Fibroblast of skin of back (primary cell): ENCODE measurements around the gene ARTN.

Experiments used
- DNase-seq: peaks from one replicate; pipeline ENCODE4 v3.0.0-alpha.2; 2013

The ARTN gene

DNA sequence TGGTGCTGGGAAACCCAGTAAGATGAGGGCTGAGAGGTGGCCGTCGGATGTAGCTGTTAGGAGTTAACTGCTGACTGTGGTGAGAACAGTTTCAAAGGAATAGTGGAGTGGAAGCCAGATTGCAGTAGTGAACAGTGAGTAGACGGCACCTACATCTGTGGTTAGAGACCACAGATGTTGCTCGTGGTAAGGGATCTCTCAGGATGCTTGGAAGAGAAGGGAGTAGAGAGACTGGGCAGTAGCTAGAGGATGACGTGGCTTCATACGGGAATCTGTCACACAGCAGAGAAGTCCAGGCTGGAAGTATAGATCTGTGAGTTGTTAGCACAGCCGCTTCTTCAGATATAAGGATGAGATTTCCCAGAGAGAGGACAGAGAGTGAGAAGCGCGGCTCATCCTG, 7.8 kb upstream of the ARTN start:
- DNase-seq = no peak

DNA sequence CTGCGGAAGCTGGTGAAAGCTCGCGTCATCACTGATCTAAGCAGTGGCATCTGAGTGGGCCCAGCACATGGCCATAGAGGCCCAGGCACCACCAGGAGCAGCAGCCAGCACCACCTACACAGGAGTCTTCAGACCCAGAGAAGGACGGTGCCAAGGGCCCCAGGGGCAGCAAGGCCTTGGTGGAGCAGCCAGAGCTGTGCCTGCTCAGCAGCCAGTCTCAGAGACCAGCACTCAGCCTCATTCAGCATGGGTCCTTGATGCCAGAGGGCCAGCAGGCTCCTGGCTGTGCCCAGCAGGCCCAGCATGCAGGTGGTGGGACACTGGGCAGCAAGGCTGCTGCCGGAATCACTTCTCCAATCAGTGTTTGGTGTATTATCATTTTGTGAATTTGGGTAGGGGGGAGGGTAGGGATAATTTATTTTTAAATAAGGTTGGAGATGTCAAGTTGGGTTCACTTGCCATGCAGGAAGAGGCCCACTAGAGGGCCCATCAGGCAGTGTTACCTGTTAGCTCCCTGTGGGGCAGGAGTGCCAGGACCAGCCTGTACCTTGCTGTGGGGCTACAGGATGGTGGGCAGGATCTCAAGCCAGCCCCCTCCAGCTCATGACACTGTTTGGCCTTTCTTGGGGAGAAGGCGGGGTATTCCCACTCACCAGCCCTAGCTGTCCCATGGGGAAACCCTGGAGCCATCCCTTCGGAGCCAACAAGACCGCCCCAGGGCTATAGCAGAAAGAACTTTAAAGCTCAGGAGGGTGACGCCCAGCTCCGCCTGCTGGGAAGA, 3.2 kb upstream of the ARTN start:
- DNase-seq = peak; percentile 41

DNA sequence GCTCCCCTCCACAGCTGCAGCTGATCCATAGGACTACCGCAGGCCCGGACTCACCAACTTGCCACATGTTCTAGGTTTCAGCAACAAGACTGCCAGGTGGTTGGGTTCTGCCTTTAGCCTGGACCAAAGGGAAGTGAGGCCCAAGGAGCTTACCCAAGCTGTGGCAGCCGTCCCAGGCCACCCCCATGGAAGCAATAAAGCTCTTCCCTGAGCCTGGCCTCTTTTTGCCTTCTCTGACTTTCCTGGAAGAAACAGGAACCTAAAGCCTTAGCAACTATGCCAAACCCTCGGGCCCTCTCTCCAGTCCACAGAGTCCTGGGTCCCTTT, 2.7 kb upstream of the ARTN start:
- no peak for DNase-seq

DNA sequence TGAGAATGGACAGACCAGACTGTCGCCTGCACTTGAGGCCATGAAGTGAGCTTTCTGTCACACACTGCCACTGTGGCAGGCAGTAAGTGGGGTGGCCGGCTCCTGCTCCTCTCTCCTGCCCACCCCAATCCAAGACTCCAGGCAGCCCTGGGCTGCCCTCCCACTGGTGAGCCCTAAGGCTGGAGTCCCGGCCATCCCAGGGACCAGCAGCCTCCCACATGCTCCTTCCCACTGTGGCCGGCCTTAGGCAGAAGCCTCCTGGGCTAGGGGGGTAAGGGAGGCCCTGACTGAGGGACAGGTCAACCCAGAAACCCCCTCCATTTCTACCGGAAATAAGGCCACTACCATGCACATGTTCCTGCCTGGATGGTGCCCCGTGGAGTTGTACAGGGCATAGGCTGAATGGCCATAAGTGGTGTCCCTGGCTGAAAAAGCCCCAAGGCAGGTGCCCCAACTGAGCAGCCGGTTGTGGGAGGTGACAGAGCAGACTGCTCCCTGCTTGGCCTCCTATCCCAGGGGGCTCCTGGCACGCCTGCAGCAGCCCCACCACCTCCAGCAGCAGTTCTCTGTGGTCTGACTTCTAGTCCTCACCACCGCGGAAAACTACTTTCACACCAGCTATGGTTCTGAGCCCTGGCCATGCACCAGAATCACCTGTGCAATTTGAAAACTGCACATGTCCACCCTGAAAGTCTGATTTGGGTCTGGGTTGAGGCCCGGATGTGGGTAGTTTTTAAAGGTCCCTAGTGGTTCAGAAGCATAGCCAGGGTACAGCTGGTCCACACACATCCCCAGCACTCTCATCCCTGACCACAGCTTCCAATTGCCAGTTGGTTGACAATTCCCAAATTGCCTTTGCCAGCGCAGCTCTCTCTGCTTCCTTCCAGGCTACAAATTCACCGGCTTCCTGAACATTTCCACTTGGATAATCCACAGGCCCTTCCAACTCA, 1.6 kb upstream of the ARTN start:
- no peak for DNase-seq

DNA sequence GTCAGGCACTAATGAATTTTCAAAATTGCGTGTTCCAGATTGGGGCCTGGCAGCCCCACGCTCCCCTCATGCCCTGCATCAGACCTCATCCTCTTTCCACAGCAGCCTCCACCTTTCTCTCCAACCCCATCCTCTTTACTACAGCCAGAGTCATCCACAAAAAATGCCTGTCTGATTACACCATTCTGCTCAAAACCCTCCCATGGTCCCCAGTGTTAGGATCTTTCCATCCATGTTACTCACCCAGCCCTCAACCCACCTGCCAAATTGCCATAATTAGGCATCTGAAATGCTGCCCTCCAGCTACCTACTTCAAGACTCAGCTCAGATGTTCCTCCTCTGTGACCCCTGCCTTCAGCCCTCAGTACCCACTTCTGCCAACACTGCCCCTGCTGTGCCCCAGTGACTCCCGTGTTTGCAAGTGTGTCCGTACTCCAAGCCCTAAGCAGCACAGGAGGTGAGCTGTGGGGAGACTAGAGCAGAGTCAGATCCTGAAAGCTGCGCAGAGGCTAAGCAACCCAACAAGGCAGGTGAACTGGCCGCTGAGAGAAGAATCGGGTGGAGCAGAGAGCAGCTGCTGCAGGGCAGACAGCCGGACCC, 715 bp upstream of the ARTN start:
- DNase-seq = peak; percentile 72

DNA sequence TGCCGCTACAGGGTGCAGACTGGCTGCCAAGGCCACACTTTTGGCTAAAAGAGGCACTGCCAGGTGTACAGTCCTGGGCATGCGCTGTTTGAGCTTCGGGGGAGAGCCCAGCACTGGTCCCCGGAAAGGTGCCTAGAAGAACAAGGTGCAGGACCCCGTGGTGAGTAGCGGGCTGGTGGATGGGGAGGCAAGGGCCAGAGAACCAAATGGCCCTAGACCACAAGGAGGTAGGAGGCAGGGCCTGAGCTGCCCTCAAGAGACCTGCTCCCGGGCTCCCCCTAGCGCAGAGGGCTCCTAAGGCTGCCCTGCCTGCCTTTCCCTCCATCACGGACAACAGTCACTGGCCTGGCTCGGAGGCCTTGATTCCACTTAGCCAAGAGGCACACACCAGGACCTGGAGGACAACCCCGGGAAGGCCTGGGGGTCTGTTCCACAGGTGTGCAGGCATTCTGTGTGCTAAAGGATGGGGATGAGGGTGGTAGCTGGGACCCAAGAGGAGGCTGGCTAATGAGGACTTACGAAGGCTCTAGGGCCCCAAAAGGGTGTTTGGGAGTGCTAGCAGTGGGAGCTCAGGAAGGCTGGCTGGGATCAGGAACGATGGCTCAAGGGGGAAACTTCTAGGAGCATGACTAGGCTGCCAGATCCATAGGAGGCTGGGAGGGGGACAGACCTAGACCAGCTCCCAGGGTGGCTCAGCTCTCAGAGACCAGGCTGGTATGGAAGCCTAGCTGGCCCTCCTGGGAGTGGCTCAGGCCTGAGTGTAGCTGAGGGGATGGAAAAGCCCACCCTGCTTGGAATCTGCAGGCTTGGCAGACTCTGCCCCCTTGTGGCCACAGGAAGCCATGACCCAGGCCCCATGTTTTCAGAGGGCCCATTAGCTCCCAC, 742 bp downstream of the ARTN start:
- peak; percentile 58 for DNase-seq

DNA sequence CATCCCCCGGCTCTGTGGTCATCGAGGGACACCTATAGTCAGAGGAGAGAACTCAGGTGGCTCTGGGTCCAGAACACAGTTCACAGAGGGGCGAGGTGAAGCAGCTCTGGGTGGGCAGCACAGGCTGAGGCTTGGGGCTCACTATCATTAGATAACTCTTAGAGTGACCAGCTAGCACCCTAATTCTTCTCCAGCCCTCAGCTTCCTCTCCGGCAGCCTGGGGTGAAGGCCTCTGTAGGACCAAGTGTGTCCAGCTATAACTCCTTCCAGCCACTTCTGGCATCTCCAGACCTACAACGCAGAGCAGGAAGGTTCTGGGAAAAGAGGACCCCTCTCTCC, 1.4 kb downstream of the ARTN start:
- no peak for DNase-seq

DNA sequence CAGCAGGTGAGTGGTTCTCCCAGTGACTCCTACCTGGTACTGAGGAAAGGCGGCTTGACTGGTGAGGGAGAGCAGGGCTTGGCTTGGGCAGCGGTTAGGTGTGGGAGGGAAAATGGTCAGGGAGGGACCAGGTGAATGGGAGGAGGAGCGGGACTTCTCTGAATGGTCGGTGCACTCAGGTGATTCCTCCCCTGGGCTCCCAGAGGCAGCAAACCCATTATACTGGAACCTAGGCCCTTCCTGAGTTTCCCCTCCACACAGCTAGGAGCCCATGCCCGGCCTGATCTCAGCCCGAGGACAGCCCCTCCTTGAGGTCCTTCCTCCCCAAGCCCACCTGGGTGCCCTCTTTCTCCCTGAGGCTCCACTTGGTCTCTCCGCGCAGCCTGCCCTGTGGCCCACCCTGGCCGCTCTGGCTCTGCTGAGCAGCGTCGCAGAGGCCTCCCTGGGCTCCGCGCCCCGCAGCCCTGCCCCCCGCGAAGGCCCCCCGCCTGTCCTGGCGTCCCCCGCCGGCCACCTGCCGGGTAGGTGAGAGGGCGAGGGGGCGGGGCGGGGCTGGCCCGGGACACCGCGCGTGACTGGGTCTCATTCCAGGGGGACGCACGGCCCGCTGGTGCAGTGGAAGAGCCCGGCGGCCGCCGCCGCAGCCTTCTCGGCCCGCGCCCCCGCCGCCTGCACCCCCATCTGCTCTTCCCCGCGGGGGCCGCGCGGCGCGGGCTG, 2.3 kb downstream of the ARTN start:
- DNase-seq = no peak

DNA sequence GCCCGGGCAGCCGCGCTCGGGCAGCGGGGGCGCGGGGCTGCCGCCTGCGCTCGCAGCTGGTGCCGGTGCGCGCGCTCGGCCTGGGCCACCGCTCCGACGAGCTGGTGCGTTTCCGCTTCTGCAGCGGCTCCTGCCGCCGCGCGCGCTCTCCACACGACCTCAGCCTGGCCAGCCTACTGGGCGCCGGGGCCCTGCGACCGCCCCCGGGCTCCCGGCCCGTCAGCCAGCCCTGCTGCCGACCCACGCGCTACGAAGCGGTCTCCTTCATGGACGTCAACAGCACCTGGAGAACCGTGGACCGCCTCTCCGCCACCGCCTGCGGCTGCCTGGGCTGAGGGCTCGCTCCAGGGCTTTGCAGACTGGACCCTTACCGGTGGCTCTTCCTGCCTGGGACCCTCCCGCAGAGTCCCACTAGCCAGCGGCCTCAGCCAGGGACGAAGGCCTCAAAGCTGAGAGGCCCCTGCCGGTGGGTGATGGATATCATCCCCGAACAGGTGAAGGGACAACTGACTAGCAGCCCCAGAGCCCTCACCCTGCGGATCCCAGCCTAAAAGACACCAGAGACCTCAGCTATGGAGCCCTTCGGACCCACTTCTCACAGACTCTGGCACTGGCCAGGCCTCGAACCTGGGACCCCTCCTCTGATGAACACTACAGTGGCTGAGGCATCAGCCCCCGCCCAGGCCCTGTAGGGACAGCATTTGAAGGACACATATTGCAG, 3.0 kb downstream of the ARTN start:
- no peak for DNase-seq

DNA sequence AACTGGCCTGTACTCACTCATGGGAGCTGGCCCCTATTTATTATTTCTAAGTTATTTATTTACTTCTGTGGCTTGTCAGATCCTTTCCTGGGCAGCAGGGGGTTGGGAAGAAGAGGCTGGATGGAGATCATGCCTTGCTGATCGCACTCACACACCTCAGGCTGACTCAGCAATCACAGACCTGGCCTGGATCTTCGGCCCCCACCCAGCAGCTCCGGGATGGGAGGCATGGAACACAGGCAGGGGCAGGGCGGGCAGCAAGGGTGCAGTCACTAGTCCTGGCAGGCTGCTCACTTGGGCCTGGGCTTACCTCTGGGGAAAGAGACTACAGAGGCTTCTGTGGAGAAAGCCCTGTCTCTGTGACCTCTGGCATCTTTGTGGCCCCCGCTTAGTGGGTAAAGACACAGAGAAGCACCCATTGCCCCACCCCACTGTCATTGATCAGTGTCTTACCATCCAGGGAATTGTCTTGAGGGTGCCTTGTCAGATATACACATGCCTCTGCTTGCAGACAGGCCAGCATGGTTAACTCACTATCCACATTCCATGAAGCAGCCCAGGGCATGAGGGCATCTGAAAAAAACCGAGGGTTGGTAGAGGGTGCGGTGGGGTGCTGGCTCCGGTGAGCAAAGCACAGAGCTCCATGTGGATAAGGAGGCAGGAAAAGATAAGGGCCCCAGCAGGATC, 3.7 kb downstream of the ARTN start:
- DNase-seq = no peak

DNA sequence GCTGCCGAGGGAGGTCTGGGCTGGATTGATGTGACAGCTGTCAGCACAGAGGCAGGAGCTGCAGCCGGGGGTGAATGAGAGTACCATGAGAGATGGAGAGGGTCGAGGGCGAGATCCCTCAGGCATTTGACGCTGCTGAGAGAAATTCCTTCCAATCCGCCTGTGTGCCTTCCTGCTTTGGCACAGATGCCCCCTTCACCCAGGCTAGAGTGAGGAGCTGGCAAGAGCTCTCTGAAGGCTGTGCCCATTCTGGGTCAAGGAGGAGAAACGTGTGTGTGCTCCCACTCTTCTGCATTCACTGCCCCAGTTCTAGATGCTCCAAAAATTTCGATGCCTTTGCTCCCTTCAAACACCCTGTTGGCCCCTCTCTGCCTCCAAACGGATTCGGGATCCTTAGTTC, 4.8 kb downstream of the ARTN start:
- DNase-seq = no peak

DNA sequence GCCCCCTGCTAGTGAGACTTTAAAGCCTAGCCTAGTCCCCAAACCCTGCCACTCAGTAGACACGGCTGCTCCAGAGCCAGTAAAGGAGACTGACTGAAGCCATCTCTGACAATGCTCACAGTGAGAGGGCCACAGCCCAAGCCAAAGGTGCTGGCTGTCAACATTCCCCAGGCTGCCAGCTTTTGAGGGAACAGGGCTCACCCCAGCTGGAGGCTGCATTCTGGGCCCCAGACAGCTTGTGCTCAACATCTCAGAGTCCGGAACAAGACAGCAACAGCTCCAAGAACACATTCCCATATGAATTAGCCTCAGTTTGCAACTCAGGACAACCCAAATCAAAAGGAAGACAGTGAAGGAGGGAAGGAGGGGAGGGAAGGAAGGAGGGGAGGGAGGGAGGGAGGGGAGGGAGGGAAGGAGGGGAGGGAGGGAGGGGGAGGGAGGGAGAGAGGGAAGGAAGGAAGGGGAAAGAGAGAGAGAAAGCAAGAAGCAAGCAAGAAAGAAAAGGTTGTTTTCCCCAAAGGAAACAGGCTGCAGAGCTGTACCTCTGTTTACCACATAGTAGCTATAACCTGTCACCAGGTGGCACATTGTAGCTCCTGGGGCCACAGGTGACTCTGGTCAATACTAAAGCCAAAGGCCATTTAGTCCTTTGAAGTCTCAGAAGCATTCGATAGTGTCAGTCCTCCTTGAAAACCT, 5.4 kb downstream of the ARTN start:
- DNase-seq = no peak

DNA sequence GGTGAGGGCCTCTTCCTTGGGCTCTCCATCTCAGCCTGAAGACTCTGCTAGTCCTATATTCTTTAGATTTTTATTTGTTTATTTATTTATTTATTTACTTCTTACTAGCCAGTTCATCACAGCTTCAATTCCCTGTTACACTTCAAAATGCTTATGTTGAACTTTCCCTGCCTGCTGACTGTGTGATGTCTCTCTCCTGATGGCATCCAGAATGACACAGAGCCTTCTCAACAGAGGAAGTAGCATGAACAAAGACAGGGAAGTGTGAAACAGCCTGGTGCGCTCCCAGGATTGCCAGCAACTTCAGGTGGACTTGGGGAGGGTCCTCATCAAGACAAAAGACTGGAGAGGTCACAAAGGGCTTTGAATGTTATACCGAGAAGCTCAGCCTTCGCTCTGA, 8.8 kb downstream of the ARTN start:
- no peak for DNase-seq

DNA sequence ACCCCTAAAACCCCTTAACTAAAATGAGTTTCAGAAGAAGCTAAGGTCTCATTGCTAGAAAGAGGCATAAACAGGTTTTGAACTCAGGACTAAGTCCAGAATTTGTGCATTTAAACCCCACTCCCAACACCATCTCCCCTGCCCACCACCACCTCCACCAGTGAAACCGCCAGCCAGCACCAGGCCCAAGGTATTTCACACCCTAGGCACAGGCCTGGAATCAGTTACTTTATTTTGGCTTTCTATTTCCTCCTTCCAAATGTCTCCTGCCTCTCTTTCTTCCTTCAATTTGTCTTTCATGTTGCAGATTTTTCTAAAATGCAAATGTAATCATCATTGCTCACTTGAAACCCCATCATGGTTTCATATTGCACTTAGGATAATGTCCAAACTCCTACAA, 11.3 kb downstream of the ARTN start:
- DNase-seq = no peak

DNA sequence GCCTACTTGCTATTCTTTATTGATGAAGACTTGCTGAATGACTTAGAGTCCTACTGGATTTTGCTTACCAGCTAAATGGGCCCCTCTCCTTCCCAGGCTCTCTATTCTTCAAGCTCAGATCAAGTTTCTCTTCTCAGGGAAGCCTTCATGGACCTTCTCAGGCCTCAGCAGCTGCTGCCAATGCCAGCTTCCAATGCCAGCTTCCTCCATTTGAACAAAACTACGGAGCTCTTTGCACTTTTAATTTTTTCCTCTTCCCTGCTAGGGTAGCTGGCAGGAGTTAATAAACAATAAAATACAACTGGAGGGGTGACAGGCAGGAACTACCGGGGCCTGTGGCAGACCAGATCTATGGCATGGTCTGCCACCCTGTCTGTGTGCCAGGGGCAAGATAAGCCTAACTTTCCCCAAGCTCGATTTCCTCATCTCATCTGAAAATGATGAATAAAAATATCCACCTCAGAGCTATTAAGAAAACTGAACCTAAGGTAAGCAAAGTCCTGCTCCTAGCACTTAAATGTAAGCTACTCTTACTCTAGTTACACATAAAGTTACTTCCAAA, 12.2 kb downstream of the ARTN start:
- no peak for DNase-seq

DNA sequence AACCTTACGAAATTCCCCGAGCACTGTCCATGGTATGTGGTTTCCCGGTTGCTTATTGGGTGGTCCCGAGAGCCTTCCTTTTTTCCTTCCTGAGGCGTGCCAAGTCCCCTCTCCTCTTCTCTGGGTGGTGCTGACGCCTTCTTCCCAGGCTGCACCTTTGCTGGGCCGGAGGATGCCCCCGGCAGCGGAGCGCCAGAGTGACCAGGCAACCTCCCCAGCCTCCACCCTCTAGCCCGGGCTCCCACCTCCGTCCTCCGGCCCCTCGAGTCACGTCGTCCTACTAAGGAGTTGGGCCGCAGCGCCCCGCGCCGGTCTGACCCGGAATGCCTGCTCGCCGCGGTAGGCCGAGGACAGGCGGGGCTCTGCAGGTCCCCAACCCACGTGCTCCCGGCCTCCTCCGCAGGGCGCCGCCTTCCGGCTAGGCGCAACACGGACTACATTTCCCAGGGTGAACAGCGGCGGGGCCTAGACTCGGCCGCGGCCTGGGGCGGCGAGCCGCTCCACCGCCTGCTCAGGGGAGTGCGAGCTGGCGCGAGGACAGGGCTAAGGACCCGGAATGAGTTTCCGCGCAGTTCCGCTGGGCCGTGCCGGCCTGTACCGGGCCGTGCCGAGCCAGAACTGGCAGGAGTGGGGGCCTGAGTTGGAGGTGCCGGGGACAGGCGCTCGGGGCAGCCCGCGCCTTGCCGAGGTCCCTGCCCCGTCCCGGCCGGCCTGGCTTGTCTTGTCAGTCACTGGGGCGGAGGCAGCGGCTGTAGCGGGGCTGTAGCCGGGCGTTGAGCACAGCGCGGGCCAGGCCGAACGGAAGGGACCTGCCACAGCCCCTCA, 12.8 kb downstream of the ARTN start, which contains the start of gene IPO13:
IPO13 (plus strand) TSS at position 715 of the 825 bp plus-strand sequence. CDS start 651 bp downstream, outside the sequence.
- peak; percentile 94 for DNase-seq

DNA sequence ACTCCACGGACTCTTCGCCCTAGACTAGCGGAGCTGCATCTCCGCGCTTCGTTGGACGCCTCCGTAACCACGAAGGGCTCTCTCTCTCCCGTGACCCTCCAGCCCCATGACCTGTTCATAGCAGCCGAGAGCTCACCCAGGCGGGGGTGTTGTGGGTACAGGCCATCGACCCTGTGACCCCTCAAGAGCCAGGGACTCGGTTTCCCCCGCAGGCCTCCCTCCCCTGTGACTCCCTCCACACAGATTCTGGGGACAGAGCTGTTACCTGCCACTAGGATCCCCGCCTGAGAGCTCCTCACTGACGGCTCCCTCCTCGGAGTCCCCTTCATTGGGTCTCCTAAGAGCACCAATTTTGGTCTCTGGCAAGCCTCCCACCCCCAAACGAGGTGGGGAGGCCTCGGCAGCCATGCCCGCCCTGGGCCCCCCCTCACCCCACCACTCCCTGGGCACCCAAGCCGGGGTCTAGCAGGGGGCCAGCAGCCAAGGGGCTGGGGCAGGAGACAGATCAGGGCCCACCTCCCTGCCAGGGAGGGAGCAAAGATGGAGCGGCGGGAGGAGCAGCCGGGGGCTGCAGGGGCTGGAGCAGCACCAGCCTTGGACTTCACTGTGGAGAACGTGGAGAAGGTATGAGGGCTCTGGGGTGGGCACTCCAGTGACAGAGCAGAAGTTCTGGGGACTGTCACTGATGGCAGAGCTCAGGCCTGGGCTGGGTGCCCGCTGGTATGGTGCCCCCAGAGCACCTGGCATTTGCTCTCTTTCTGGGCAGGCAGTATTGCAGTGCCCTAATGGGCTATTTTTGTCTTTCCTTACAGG, 13.7 kb downstream of the ARTN start:
- no peak for DNase-seq
